Fibroblast of skin of right quadriceps (primary cell): Measurements from ENCODE around the gene ENTPD7.
"Not testable (repeated sequence)": the region's sequence is repeated elsewhere in the genome, so short reads cannot be mapped to it uniquely, and the experiment has no call there.

ENCODE experiments used
- DNase-seq: peaks from one replicate; pipeline ENCODE4 v3.0.0-alpha.2; 2013

ENTPD7 gene

GRCh38 chr10:99693933-99694583 lies 34.7 kb downstream of the ENTPD7 start:
- DNase-seq, result peak; percentile 85

GRCh38 chr10:99695761-99696160 lies 36.5 kb downstream of the ENTPD7 start:
- DNase-seq, result peak; percentile 10

GRCh38 chr10:99698504-99699080 lies 39.3 kb downstream of the ENTPD7 start:
- DNase-seq, result no peak

- DNase-seq, result no peak
Measured at GRCh38 chr10:99700649-99701048, 41.3 kb downstream of the ENTPD7 start.

- DNase-seq, result no peak
Measured at GRCh38 chr10:99708428-99709012, 49.2 kb downstream of the ENTPD7 start.

GRCh38 chr10:99709480-99710229 lies 50.3 kb downstream of the ENTPD7 start:
- peak; percentile 40 for DNase-seq

GRCh38 chr10:99711129-99711719 lies 51.9 kb downstream of the ENTPD7 start:
- peak; percentile 57 for DNase-seq

GRCh38 chr10:99714446-99714845 lies 55.1 kb downstream of the ENTPD7 start:
- no peak for DNase-seq

- DNase-seq, result no peak
Measured at GRCh38 chr10:99720387-99720786, 61.1 kb downstream of the ENTPD7 start.

GRCh38 chr10:99730026-99730425 lies 70.7 kb downstream of the ENTPD7 start:
- peak; percentile 20 for DNase-seq

GRCh38 chr10:99731306-99732032 lies 72.2 kb downstream of the ENTPD7 start:
- no peak for DNase-seq

- peak; percentile 95 for DNase-seq
Measured at GRCh38 chr10:99732033-99732842, 72.9 kb downstream of the ENTPD7 start, which contains the start of the genes COX15 and CUTC. Gene COX15, minus strand, starts transcription at chr10:99732127. Its CDS starts 78 bp downstream, at chr10:99732049. Gene CUTC, plus strand, starts transcription at chr10:99732234. Its CDS starts 115 bp downstream, at chr10:99732349.

- no peak for DNase-seq
Measured at GRCh38 chr10:99733366-99733765, 74.1 kb downstream of the ENTPD7 start.

GRCh38 chr10:99734111-99734510 lies 74.8 kb downstream of the ENTPD7 start:
- not testable (repeated sequence) for DNase-seq

GRCh38 chr10:99740260-99740659 lies 81.0 kb downstream of the ENTPD7 start:
- DNase-seq, result no peak

GRCh38 chr10:99740933-99741559 lies 81.7 kb downstream of the ENTPD7 start:
- DNase-seq, result no peak

- peak; percentile 34 for DNase-seq
Measured at GRCh38 chr10:99742254-99742653, 82.9 kb downstream of the ENTPD7 start.

GRCh38 chr10:99742701-99743100 lies 83.4 kb downstream of the ENTPD7 start:
- peak; percentile 13 for DNase-seq

- no peak for DNase-seq
Measured at GRCh38 chr10:99743841-99744240, 84.5 kb downstream of the ENTPD7 start.

- not testable (repeated sequence) for DNase-seq
Measured at GRCh38 chr10:99746166-99746565, 86.9 kb downstream of the ENTPD7 start.
